ENCODE measurements around the gene SLC36A1. TPM values are rescaled to one million over a fixed set of nuclear protein-coding genes. Genes with fewer than 3 reads are reported as not detected.

The SLC36A1 gene
- 1 to 10 TPM; 3.5 to 3.7 TPM for total RNA-seq

GRCh38 chr5:151447174-151448037 lies at the start of gene SLC36A1:
Gene SLC36A1, plus strand, starts transcription at chr5:151447603. Its CDS starts 11,190 bp downstream, at chr5:151458793.
- DNase-seq: peak; percentile 98
- ChIA-PET CTCF (interaction anchor here (0.6 to 4.2 kb wide), 20 partner anchors 9 to 332 kb away, joined by 3 to 34 read pairs (median 5); partner anchors contain the start of gene G3BP1), POLR2A (interaction anchor here (1.6 kb wide), 1 partner anchor 324 kb away, joined by 6 read pairs; the partner anchor contains the start of gene G3BP1)
- TF ChIP-seq CTCF (IDR thresholded peaks at IDR 0.05): peak; percentile 90
- H3K27me3 Mint-ChIP-seq: peaks cover 10% of the 10 kb centered on the region
- no peaks in the 10 kb centered on the region for H3K9me3 Mint-ChIP-seq
- H3K4me1 Mint-ChIP-seq (ENCODE audit: low read depth): peaks cover 26% of the 10 kb centered on the region
- ATAC-seq: peak; percentile 98
- peak within 1 kb of the TSS; percentile 93 for H3K4me3 Mint-ChIP-seq
- H3K36me3 Mint-ChIP-seq (ENCODE audit: low read depth): no peaks in the 10 kb centered on the region
- intact Hi-C loops (cut with micrococcal nuclease): loop anchor here (1.0 to 5.0 kb wide), 4 partner anchors 53 to 300 kb away; no protein-coding TSS in a partner anchor
- H3K27ac Mint-ChIP-seq: peak within 1 kb of the TSS; percentile 87

DNA sequence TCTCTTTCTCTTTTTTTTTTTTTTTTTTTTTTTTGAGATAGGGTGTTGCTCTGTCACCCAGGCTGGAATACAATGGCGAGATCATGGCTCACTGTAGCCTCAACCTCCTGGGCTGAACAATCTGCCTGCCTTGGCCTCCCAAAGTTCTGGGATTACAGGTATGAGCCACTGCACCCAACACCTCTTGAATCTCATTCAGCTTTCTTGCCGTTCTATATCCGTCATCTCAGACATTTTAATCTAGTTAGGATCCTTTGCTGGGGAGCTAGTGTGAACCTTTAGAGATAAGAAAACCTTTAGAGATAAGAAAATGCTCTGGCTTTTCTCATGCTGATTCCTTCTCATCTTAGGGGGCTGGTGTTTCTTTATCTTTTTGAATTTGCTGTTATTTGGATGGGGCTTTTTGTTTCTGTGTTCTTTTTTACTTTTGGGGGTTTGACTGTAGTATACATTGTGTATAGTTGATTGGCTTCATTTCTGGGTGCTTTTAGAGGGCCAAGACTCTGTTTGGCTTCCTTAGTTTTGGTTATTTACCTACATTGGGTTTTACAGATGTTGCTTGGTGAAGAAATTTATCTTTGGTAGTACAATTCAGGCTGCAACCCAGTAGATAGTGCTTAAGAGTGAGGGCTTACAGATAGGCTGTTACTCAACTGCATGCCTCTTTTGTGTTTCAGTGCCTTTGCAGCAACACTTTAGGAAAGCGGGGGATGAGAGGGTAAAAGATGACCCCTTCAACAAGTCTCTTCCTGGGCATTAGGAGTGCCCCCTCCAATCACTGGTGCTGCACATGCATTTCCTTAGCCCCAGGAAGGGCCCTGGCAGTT lies 41.9 kb upstream of the SLC36A1 start:
- intact Hi-C loops (cut with micrococcal nuclease): no loop called here
- ChIA-PET CTCF (interaction anchor here (0.8 kb wide), 1 partner anchor 26 kb away, joined by 3 read pairs; no protein-coding TSS in a partner anchor), POLR2A (no interaction called here)
- DNase-seq: no peak
- no peaks in the 10 kb centered on the region for H3K36me3 Mint-ChIP-seq (ENCODE audit: low read depth)
- peaks cover 28% of the 10 kb centered on the region for H3K27me3 Mint-ChIP-seq
- H3K9me3 Mint-ChIP-seq: no peaks in the 10 kb centered on the region
- no peak overlapping the region for H3K27ac Mint-ChIP-seq
- TF ChIP-seq CTCF (IDR thresholded peaks at IDR 0.05): no peak
- no peak overlapping the region for H3K4me3 Mint-ChIP-seq
- ATAC-seq: no peak
- H3K4me1 Mint-ChIP-seq (ENCODE audit: low read depth): no peaks in the 10 kb centered on the region

DNA sequence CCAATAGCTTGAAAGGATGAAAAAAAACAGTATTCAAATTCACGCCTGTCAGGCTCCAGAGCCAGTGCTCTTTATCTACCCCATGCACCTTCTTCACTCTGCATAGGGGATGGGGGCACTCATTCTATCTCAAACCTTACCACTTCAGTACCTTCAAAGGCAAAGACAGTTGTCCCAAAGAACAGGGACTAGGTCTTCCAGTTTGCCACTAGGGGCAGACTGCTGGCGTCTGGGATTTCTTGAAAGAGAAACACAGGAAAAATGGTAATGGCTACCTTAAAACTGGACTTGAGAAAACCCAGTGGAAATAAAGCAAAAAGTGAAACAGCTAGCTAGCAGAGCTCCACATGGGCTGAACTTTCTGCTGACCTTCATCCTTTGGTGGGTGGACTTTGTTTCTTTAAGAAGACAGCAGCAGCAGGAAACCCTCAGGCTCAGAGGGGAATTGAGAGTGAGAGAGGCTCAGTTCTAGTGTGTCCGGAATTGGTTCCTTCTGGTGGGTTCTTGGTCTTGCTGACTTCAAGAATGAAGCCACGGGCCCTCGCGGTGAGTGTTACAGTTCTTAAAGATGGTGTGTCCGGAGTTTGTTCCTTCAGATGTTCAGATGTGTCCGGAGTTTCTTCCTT lies 41.0 kb upstream of the SLC36A1 start:
- Mint-ChIP-seq H3K4me1 (ENCODE audit: low read depth) (no peaks in the 10 kb centered on the region), H3K9me3 (no peaks in the 10 kb centered on the region), H3K4me3 (no peak overlapping the region), H3K36me3 (ENCODE audit: low read depth) (no peaks in the 10 kb centered on the region), H3K27ac (no peak overlapping the region), H3K27me3 (peaks cover 28% of the 10 kb centered on the region)
- peak; percentile 17 for TF ChIP-seq CTCF (IDR thresholded peaks at IDR 0.05)
- intact Hi-C loops (cut with micrococcal nuclease): no loop called here
- POLR2A ChIA-PET: no interaction called here
- CTCF ChIA-PET: interaction anchor here (0.8 kb wide), 1 partner anchor 25 kb away, joined by 3 read pairs; no protein-coding TSS in a partner anchor
- DNase-seq (no peak), ATAC-seq (no peak)

DNA sequence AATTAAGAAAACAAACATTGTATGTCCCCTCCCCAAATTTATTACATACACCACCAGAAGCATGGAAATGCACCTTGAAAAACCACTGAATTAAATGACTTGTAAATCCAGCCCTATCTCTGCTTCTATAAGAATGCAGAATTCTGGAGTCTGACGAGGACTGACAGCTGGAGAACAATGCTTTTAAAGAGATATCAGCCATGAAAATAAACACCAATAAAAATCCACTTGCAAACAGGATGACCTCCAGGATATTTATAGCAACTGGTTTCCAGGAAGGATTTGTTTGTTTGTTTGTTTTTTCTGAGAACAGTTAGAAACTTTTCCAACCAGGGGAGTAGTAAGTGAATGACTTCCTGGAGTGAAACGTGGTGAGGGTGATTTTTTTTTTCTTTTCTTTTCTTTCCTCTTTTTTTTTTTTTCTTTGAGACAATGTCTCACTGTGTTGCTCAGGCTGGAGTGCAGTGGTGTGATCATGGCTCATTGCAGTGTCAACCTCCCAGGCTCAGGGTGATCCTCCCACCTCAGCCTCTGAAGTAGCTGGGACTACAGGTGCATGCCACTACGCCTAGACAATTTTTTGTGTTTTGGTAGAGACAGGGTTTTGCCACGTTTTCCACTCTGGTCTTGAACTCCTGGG lies 38.7 kb upstream of the SLC36A1 start:
- Mint-ChIP-seq H3K4me3 (no peak overlapping the region), H3K36me3 (ENCODE audit: low read depth) (no peaks in the 10 kb centered on the region), H3K27ac (no peak overlapping the region), H3K27me3 (peaks cover 21% of the 10 kb centered on the region), H3K4me1 (ENCODE audit: low read depth) (no peaks in the 10 kb centered on the region), H3K9me3 (no peaks in the 10 kb centered on the region)
- no peak for TF ChIP-seq CTCF (IDR thresholded peaks at IDR 0.05)
- intact Hi-C loops (cut with micrococcal nuclease): no loop called here
- ChIA-PET POLR2A (no interaction called here), CTCF (no interaction called here)
- DNase-seq: no peak
- ATAC-seq: no peak
